DOHH2 (cell line): Measurements from ENCODE around the gene SMOC2.

Experiments used
- CTCF ChIP-seq: fragments of 200-600 bp; sonication (generic); IDR thresholded peaks from one replicate; pipeline ENCODE4 v1.5.1; 2014; ENCODE audit warnings: antibody characterized with exemption, mild to moderate bottlenecking, low read depth, low read length; ENCODE audit not compliant: poor library complexity, severe bottlenecking
- EZH2phosphoT487 ChIP-seq: fragments of 200-600 bp; sonication (generic); IDR thresholded peaks from 2 replicates; pipeline ENCODE4 v1.6.1; 2017; ENCODE audit warnings: borderline replicate concordance, mild to moderate bottlenecking, antibody characterized with exemption, low read length, moderate library complexity, mixed read lengths

GRCh38 chr6:168660400-168660945 is 219.5 kb downstream of the SMOC2 start:
- no peak for TF ChIP-seq CTCF
- no peak for TF ChIP-seq EZH2phosphoT487
